Stomach smooth muscle (tissue), 2 donors: ENCODE measurements around the gene SGCA.

Experiments
- H3K27ac ChIP-seq: one replicate; pipeline ENCODE4 v1.7.0; 2013; ENCODE audit warnings: mild to moderate bottlenecking, low read length, inconsistent platforms
- H3K27me3 ChIP-seq, 2 donors: one replicate each; pipeline ENCODE4 v1.7.0; 2013; ENCODE audit warnings: low read length in 2 of 2; ENCODE audit not compliant: insufficient read depth in 2 of 2, control insufficient read depth in 1 of 2
- H3K36me3 ChIP-seq, 2 donors: one replicate each; pipeline ENCODE4 v1.7.0; 2013; ENCODE audit warnings: low read length in 2 of 2; ENCODE audit not compliant: control insufficient read depth in 2 of 2, insufficient read depth in 2 of 2
- H3K4me1 ChIP-seq: one replicate; pipeline ENCODE4 v1.7.0; 2013; ENCODE audit warnings: low read length; ENCODE audit not compliant: control insufficient read depth, insufficient read depth
- H3K4me3 ChIP-seq, 2 donors: one replicate each; pipeline ENCODE4 v1.7.0; 2013; ENCODE audit warnings: low read length in 2 of 2
- H3K9ac ChIP-seq, 2 donors: one replicate each; pipeline ENCODE4 v1.7.0; 2013; ENCODE audit warnings: low read length in 2 of 2, mild to moderate bottlenecking in 1 of 2
- H3K9me3 ChIP-seq, 2 donors: one replicate each; pipeline ENCODE4 v1.7.0; 2013; ENCODE audit warnings: low read length in 2 of 2; ENCODE audit not compliant: control insufficient read depth in 2 of 2
- donor health status: healthy.
- donor health status: Pancreatic carcinoma.

Gene SGCA

DNA sequence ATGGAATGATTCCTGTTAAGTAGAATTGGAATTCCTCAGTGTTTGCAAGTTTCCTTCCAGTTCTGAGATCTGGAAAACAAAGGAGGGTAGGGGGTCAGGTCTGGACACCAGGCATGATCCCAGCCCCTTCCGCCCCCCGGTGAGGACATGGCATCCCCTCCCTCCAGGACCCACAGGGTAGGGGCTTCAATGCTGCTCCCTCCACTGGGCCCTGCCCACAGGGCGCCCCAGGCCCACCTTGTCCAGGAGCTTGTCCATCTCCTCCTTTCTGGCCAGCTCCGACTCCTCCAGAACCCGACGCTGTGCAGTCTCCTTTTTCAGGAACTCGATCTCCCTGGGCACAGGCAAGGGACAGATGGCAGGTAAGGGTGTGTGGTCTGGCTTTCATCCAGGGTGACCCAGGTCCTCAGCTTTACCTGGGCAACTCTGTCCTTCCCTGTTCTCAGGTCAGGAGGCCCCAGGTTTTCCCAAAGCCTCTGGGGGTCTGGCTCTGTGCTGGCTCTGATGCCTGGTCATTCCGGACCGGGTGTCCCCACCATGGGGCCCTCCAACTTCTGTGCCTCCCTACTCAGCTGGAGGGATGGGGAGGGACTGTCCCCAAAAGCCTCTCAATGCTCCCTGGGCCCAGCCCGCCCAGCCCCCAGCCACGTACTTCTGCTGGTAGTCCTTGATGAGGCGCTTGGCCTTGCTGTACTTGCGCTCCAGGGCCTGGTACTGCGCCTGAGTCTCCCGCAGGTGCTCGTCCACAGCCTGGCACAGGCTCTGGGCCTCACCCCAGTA is 30.3 kb upstream of the SGCA start:
- Histone ChIP-seq H3K36me3 (peaks cover 33 to 45% of the 10 kb centered on the region in 2 donors), H3K4me3 (no peak overlapping the region), H3K9ac (no peak overlapping the region), H3K9me3 (no peaks in the 10 kb centered on the region), H3K27ac (no peak overlapping the region), H3K27me3 (no peaks in the 10 kb centered on the region), H3K4me1 (peaks cover 34% of the 10 kb centered on the region)

DNA sequence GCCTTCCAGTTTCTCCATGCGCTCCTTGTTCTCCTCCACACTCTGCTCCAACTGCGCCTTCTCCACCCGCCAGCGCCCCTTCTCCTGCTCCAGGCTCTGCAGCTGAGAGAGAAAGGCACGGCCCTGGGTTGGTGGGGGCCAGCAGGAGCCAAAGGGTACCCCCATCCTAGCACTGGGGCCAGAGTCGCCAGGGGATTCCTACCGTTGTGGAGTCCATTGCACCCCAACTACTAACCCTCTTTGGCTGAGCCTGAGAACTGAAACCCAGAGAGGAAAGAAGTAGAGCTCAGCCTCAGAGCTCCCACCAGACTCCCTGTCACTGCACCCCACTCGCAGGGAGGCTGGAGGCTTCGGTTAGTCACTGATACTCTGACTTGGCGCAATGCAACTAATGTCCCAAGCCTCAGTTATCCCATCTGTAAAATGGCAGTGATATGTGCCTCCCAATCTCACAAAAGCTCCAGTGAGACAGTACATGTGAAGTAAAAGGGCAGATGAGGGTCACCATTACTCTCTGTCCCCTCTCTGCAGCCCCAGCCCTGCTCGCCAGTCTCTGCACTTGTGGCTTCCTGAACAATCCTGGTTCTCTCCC is 29.6 kb upstream of the SGCA start:
- H3K36me3 ChIP-seq: peaks cover 38 to 52% of the 10 kb centered on the region in 2 donors
- H3K9ac ChIP-seq: no peak overlapping the region
- no peak overlapping the region for H3K4me3 ChIP-seq
- H3K27me3 ChIP-seq: no peaks in the 10 kb centered on the region
- no peak overlapping the region for H3K27ac ChIP-seq
- peaks cover 31% of the 10 kb centered on the region for H3K4me1 ChIP-seq
- no peaks in the 10 kb centered on the region for H3K9me3 ChIP-seq

DNA sequence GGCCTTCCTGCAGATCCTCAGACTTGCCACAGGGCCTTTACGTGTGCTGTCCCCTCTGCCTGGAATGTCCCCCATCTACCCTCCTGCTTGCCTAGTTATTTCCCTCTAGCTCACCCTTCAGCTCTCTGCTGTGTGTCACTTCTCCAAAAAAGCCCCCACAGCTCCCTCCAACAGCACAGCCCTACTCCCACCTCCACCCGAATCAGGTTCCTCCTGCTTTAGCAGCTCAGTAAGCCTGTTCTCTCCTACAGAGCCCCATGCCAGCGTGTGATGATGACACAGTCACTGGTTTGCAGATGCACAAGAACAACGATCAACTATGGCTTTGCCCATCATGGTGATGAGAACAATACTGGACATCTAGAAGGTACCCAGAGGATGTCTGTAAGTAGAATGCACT is 28.8 kb upstream of the SGCA start:
- Histone ChIP-seq H3K27ac (no peak overlapping the region), H3K36me3 (peaks cover 42 to 58% of the 10 kb centered on the region in 2 donors), H3K9ac (no peak overlapping the region), H3K9me3 (no peaks in the 10 kb centered on the region), H3K4me3 (no peak overlapping the region), H3K4me1 (peaks cover 31% of the 10 kb centered on the region), H3K27me3 (no peaks in the 10 kb centered on the region)

DNA sequence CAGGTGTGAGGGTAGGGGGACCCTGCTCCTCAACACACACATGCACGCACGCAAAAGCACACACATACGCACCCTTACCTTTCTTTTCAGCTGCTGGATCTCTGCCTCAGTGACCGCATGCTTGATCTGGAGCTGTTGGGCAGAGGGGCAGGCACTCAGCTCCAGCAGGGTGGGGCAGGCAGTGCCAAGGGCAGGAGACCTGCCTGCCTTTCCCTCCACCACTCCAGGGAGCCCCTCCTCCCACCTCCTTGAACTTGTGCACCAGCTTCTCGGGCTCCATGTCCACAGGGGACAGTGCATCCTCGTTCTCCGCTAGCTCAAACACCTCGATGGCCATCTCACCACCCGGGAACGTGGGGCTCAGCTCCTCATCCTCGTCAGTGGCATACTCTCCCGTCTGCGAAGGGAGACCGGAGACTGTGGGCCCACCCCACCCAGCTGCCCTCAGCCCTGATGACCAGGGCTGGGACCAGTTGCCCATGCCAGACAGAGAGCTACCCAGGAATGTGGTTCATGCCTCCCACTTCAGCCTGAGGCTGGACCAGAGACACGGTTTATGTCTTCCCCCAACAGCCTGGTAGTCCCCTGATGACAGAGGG is 26.5 kb upstream of the SGCA start:
- Histone ChIP-seq H3K4me1 (peaks cover 15% of the 10 kb centered on the region), H3K27ac (no peak overlapping the region), H3K9me3 (no peaks in the 10 kb centered on the region), H3K4me3 (no peak overlapping the region), H3K36me3 (peaks cover 56 to 74% of the 10 kb centered on the region in 2 donors), H3K9ac (no peak overlapping the region), H3K27me3 (no peaks in the 10 kb centered on the region)

DNA sequence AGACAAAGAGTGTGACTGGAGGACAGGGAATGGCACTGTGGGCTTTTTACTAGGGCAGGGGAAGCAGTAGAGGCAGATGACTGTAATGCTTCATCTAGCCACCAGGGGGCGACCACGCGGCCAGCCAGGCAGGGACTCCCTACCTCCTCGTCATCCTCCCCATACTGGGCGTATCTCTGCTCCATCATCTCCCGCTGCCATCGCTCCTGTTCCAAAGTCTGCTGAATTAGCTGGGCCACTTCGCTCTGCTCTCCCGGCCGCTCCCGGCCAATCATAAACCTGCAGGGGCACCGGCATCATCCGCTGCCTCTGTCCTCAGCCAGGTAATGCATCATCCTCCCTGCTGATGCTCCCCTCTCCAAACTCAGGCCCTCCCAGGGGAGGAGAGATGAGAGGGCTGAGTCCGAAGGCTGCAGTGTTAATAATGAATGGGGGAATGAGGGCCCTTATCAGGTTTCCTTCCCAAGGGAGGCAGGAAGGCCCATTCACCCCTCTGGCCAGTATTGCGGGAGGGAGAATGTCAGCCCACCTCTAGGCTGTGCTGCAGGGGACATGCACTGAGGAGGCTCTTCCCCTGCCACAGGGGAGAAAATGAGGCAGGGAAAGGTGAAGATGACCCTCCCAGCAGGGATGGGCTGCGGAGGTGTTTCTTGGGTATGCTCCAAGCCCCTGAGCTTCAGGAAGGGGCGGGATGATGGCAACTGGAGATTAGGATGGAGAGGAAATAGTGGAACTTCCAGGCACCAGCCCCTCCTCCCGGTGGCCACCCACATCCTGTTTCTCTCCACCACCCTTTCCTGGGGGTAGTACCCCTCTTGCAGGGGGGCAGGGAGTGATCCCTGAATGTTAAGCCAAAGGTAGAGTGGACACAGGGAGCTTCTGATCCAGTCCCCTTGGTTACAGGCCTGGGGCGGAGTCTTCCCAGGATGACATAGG is 25.6 kb upstream of the SGCA start:
- H3K9ac ChIP-seq: no peak overlapping the region
- H3K4me1 ChIP-seq: peaks cover 16% of the 10 kb centered on the region
- peaks cover 60 to 83% of the 10 kb centered on the region in 2 donors for H3K36me3 ChIP-seq
- peak overlapping the region; percentile 24 for H3K27ac ChIP-seq
- no peaks in the 10 kb centered on the region for H3K27me3 ChIP-seq
- H3K9me3 ChIP-seq: no peaks in the 10 kb centered on the region
- peak overlapping the region in 1 of 2 donors; percentile 3 for H3K4me3 ChIP-seq

DNA sequence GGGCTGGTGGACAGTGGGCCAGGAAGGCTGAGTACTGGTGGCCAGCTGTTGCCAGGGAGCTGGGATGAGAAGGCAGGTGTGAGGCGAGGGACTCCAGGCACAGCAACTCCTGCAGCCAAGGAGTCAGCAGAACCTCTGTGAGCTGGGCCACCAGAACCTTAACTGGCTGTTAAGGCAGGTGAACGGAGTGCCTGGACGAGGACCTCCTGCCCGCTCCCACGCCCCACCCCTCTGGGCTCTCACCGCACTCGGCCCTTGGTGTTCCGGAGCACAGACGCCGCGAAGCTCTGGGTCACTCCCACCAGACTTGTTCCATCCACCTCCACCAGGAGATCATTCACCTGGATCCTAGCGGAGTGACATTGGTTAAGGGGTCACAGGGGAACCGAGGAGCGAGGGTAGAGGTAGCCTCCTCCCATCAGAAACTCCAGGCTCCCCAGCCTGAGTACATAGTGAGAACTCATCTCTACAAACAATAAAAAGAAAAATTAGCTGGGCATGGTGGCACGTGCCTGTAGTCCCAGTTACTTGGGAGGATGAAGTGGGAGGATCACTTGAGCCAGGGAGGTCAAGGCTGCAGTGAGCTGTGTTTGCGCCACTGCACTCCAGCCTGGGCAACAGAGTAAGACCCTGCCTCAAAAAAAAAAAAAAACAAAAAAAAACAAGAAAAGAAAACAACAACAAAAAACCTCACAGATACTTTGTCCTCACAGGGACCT is 24.6 kb upstream of the SGCA start:
- Histone ChIP-seq H3K4me1 (peaks cover 26% of the 10 kb centered on the region), H3K9me3 (no peaks in the 10 kb centered on the region)

DNA sequence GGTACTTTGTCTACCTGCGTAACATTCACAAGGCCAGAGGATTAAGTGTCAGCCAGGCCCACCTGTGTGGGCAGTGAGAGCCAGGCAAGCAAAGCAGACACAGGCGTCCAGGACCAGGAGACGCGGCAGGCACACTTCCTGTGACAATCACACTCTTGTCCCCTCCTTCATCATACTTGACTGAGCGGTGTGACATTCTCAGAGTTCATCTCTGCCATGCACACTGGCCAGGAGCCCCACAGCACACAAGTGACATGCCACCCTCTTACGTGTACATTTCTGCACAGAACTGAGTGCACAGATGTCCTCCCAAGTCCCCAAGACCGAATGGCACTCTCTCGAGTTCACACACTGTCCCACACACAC is 24.1 kb upstream of the SGCA start:
- Histone ChIP-seq H3K27ac (no peak overlapping the region), H3K9me3 (no peaks in the 10 kb centered on the region), H3K4me3 (no peak overlapping the region), H3K36me3 (peaks cover 51 to 73% of the 10 kb centered on the region in 2 donors), H3K9ac (no peak overlapping the region), H3K4me1 (peaks cover 31% of the 10 kb centered on the region), H3K27me3 (no peaks in the 10 kb centered on the region)

More for the DNA sequence above, 24.6 kb upstream of the SGCA start:
- H3K27ac ChIP-seq: no peak overlapping the region
- H3K9ac ChIP-seq: no peak overlapping the region
- H3K27me3 ChIP-seq: no peaks in the 10 kb centered on the region
- peaks cover 54 to 75% of the 10 kb centered on the region in 2 donors for H3K36me3 ChIP-seq
- H3K4me3 ChIP-seq: no peak overlapping the region

DNA sequence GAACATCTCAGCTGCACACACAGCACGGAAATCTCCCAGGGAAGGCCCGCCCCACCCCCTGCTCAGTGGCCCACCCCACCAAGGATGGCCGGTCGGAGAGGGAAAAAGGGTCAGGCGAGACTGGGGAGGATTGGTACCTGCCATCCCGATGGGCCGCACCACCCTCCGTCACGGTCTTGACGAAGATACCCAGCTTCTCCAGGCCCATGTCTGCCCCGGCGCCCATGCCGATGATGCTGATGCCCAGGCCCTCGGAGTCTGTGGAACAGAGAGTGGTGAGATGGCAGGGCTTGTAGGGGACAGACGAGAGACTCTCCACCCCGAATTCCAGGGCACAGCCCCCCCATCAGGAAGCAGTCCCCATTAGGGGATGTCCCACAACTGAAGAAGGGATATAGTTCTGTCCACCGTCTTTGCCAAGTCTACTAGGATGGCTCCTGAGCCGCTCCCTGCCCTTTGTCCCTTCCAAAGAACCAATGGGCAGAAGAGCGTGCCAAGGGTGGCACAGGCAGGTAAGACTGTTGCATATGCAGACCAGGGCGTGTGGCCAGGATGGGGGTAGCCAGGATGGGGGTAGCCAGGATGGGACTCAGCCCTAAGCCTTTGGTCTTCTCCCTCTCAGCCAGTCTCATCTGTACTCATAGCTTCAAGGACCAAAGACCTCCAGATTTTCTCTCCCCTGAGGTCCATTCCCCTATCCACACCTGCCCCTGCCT is 22.2 kb upstream of the SGCA start:
- H3K27me3 ChIP-seq: no peaks in the 10 kb centered on the region
- H3K9ac ChIP-seq: no peak overlapping the region
- H3K36me3 ChIP-seq: peaks cover 41 to 56% of the 10 kb centered on the region in 2 donors
- no peak overlapping the region for H3K4me3 ChIP-seq
- H3K9me3 ChIP-seq: no peaks in the 10 kb centered on the region
- no peak overlapping the region for H3K27ac ChIP-seq
- H3K4me1 ChIP-seq: peaks cover 50% of the 10 kb centered on the region

DNA sequence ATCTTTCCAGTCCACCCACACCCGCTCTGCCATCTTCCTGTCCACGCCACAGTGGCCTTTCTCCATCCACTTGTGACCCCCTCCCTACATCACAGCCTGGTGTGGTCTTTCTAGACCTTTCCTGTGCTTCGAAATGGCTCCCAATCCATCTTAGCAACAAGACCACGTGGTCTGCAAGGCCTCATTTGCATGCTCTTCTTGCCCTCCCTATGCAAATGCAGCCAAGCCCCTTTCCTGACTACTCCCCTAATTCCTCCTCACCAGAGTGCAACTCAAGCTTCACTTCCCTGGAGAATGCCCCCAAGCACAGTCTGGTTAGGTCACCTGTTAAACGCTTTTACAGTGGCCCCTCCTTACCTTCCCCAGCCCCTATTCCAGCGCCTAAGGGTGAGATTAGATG is 21.4 kb upstream of the SGCA start:
- Histone ChIP-seq H3K4me3 (no peak overlapping the region), H3K9me3 (no peaks in the 10 kb centered on the region), H3K27ac (no peak overlapping the region), H3K36me3 (peaks cover 34 to 49% of the 10 kb centered on the region in 2 donors), H3K27me3 (no peaks in the 10 kb centered on the region), H3K4me1 (peaks cover 56% of the 10 kb centered on the region), H3K9ac (no peak overlapping the region)
